Muscle layer of colon (tissue), 2 donors: Measurements from ENCODE around the gene EYA2.

ENCODE experiments used
- H3K27ac ChIP-seq: one replicate; pipeline ENCODE4 v1.7.0; 2013; ENCODE audit warnings: low read depth, mild to moderate bottlenecking, low read length, moderate library complexity
- H3K27me3 ChIP-seq, 2 donors: one replicate each; pipeline ENCODE4 v1.7.0; 2013; ENCODE audit warnings: low read length in 2 of 2, mild to moderate bottlenecking in 2 of 2; ENCODE audit not compliant: insufficient read depth in 2 of 2, control insufficient read depth in 1 of 2
- H3K36me3 ChIP-seq: one replicate; pipeline ENCODE4 v1.7.0; 2013; ENCODE audit warnings: mild to moderate bottlenecking, low read length; ENCODE audit not compliant: insufficient read depth
- H3K4me1 ChIP-seq: one replicate; pipeline ENCODE4 v1.7.0; 2013; ENCODE audit warnings: mild to moderate bottlenecking, low read length; ENCODE audit not compliant: insufficient read depth
- H3K4me3 ChIP-seq, 2 donors: one replicate each; pipeline ENCODE4 v1.7.0; 2013; ENCODE audit warnings: low read length in 2 of 2, low read depth in 1 of 2, mild to moderate bottlenecking in 1 of 2, moderate library complexity in 1 of 2
- H3K9ac ChIP-seq: one replicate; pipeline ENCODE4 v1.7.0; 2013; ENCODE audit warnings: low read length
- H3K9me3 ChIP-seq: one replicate; pipeline ENCODE4 v1.7.0; 2013; ENCODE audit warnings: mild to moderate bottlenecking, low read length
- donor health status: abdominal sarcoma.
- donor health status: Adenocarcinoma of cecum.

The EYA2 gene

DNA sequence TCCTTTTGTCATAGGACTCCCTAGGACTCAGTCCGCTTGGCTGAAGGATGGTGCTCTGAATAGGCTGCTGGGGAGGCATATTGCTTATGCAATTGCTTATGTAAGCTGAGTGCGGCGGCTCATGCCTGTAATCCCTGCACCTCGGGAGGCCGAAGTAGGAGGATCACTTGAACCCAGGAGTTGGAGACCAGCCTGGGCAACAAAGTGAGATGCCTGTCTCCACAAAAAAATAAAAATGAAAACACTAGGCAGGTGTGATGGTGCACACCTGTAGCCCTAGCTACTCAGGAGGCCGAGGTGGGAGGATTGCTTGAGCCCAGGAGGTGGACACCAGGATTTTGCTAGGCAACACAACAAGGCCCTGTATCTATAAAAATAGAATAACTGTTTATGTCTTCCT lies 81.3 kb downstream of the EYA2 start:
- Histone ChIP-seq H3K4me1 (no peaks in the 10 kb centered on the region), H3K9ac (no peak overlapping the region), H3K36me3 (no peaks in the 10 kb centered on the region), H3K9me3 (no peaks in the 10 kb centered on the region), H3K4me3 (no peak overlapping the region), H3K27me3 (no peaks in the 10 kb centered on the region), H3K27ac (no peak overlapping the region)

DNA sequence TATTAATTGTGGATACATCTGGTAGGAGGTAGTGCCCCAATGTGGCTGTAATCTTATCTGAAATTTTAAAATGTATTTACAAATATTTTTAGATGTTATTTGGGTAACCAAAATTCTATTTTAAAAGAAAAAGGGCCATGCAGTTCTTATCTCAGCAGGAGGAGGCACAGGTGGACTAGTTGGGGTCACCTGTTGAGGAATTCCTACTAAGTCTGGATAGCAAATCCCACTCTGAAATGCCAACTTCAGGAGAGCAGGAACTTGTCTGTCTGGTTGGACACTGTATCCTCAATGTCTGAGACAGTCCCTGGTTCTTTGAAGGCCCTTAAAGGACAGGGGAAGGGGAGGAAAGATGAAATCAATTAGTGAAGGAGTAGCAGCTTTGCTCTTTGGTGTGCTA lies 82.6 kb downstream of the EYA2 start:
- Histone ChIP-seq H3K9me3 (no peaks in the 10 kb centered on the region), H3K9ac (no peak overlapping the region), H3K27ac (no peak overlapping the region), H3K36me3 (no peaks in the 10 kb centered on the region), H3K27me3 (no peaks in the 10 kb centered on the region), H3K4me3 (no peak overlapping the region), H3K4me1 (no peaks in the 10 kb centered on the region)

DNA sequence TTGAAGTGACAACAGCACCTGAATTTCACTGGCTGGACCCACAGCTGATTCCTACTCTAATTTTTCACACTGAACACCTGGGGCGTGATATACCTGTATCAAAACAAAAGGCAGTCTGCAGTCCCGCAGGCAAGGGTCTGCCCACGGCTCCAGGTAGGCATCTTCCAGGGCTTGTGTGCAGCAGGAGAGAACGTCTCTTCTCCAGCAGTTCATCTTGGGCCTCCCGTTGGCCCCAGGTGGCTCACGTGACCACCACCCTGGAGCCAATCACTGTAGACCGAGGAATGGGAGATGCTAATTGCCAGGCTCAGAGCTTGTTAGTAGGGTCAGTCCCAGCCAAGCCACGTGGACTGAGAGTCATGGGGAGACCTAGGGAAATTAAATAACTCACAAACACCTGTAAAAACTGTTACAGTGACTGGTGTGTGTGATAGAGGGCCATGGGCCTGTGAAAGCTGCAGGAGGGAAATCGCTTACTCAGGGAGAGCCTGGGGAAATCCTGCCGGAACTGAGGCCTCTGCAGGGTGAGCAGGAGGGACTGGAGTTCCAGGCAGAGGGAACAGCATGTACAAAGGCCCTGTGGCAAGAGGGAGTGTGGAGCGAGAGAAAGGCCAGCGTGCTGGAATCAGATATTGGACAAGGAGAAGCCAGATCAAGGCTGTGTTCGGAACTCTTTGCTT lies 83.4 kb downstream of the EYA2 start:
- Histone ChIP-seq H3K4me1 (no peaks in the 10 kb centered on the region), H3K9ac (no peak overlapping the region), H3K9me3 (no peaks in the 10 kb centered on the region), H3K4me3 (no peak overlapping the region), H3K27ac (no peak overlapping the region), H3K27me3 (no peaks in the 10 kb centered on the region), H3K36me3 (no peaks in the 10 kb centered on the region)

DNA sequence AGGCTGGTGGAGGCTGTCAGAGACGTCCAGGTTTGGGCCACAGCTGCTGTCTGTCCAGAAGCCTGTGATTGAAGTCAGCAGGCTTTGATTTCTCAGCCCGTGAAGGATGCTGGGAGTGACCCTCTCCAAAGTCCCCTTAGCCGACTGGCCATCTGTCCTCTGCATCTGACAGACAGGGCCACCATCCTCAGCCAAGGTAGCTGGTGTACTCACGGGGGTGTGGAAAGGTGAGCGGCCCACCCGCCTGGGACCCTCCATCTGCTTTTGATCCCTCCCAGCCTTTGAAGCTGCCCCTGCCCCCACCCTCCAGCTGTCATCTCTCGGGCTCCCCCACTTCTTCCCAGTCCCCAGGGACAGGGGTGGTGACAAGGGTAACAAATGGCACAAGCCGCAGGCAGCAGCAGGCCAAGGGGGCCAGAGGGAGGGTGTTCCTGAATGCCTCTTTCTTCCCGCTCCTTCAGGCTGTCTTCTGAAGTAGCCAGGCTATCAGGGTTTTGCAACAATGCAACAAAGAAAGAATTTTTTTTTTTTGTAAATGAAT lies 84.4 kb downstream of the EYA2 start:
- no peak overlapping the region for H3K4me3 ChIP-seq
- no peak overlapping the region for H3K9ac ChIP-seq
- no peaks in the 10 kb centered on the region for H3K36me3 ChIP-seq
- H3K27ac ChIP-seq = no peak overlapping the region
- no peaks in the 10 kb centered on the region for H3K4me1 ChIP-seq
- no peaks in the 10 kb centered on the region for H3K27me3 ChIP-seq
- no peaks in the 10 kb centered on the region for H3K9me3 ChIP-seq

DNA sequence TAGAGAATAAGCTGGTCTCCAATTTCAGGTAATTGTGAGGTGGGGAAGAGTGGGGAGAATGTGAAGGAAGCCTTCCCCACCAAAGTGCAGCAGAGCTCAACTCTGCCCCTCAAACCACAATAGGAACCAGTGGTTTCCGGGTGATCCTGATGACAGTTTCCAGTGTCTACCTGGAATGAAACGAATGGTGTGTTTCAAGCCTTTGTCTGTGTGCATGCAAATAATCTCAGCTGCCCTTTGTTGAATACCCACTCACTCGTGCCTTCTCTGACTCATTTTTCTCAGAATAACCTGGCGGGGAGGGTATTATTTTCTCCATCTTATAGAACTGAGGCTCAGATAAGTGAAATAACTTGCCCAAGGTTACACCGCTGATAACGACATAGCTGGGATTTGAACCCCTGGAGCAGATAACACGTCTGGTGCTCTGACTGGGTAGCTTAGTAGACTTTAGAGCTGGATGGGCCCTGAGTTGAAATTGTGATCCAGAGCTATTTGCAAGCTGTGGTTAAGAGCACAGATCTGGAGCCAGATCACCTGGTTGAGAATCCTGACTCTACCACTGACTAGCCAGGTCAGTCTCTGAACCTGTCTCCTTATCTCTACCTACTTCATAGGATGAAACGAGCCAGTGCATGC lies 85.1 kb downstream of the EYA2 start:
- no peaks in the 10 kb centered on the region for H3K4me1 ChIP-seq
- H3K27ac ChIP-seq = no peak overlapping the region
- H3K27me3 ChIP-seq = no peaks in the 10 kb centered on the region
- no peaks in the 10 kb centered on the region for H3K36me3 ChIP-seq
- no peak overlapping the region for H3K4me3 ChIP-seq
- no peak overlapping the region for H3K9ac ChIP-seq
- no peaks in the 10 kb centered on the region for H3K9me3 ChIP-seq

DNA sequence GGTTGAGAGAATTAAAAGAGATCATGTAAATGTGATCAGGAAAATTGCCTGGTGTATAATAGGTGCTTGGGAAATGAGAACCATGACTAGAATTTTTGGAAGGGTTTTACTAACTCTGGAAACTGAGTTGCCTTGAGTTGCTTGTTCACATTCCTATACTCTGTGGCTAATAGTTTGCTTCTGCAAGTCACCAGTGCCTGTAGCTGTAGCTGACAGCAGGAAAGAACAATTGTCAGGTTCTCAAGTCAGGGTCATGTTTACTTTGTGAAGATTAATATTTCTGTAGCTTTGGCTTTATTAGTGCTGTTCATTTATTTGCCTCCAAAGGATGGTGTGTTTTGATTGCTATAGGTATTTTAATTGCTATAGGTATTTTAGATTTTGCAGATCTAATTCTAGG lies 86.5 kb downstream of the EYA2 start:
- Histone ChIP-seq H3K27ac (no peak overlapping the region), H3K4me3 (no peak overlapping the region), H3K4me1 (no peaks in the 10 kb centered on the region), H3K27me3 (no peaks in the 10 kb centered on the region), H3K9me3 (no peaks in the 10 kb centered on the region), H3K9ac (no peak overlapping the region), H3K36me3 (no peaks in the 10 kb centered on the region)

DNA sequence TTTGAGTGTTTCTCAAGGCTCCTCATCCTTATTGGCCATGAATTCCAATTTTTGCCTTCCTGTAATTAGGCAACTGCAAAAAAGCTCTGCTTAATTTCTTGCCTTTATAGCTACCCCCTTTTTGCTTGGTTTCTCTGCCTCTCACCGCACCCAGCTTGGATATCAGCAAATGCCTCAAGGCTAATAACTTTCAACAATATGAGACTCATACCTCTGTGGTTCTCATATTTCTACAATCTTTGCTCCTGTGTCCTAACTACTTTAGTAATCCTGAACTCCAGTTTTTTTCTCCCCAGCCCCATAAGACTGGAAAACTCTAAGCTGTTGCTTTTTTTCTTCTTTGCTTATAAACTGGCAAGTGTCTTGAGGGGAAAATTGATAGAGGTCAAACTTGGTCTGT lies 88.8 kb downstream of the EYA2 start:
- Histone ChIP-seq H3K27me3 (no peaks in the 10 kb centered on the region), H3K9ac (no peak overlapping the region), H3K4me1 (peaks cover 5% of the 10 kb centered on the region), H3K4me3 (no peak overlapping the region), H3K9me3 (no peaks in the 10 kb centered on the region), H3K27ac (no peak overlapping the region), H3K36me3 (no peaks in the 10 kb centered on the region)

DNA sequence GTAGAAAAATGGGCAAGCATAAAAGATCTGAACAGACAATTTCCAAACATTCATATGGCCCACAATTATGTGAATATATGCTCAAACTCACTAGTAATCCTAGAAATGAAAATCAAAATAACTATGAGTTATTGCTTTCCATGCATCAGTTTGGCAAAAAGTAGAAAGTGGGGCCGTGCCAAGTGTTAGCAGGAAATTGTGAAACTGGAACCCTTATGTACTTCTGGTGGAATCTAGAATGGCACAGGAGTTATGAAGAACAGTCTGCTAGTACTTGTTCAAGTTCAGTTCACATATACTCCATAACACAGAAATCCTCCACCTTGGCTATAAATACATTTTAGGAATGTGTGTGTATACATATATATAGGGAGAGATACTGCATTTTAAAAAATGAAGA lies 89.8 kb downstream of the EYA2 start:
- Histone ChIP-seq H3K27me3 (no peaks in the 10 kb centered on the region), H3K27ac (no peak overlapping the region), H3K9ac (no peak overlapping the region), H3K9me3 (no peaks in the 10 kb centered on the region), H3K36me3 (no peaks in the 10 kb centered on the region), H3K4me3 (no peak overlapping the region), H3K4me1 (peaks cover 5% of the 10 kb centered on the region)

DNA sequence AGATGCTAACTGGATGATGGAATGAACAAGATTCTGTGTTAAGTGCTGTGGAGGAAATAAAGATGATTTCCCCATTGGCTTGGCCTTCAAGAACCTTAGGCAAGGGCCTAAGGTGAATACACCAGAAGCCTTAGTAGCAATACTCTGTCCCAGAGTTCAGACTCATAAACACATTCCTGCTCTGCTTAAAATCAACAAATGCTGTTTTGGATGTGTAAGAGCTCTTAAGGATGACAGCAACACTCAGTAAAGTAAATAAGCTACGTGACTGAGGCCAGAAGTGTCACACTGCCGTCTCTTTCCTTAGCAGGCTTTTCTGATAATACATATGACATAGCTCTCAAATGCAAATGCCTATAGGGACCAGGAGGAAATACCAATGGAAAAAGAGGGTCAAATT lies 90.6 kb downstream of the EYA2 start:
- Histone ChIP-seq H3K27me3 (no peaks in the 10 kb centered on the region), H3K9me3 (no peaks in the 10 kb centered on the region), H3K36me3 (no peaks in the 10 kb centered on the region), H3K9ac (no peak overlapping the region), H3K27ac (no peak overlapping the region), H3K4me3 (no peak overlapping the region), H3K4me1 (peaks cover 10% of the 10 kb centered on the region)

DNA sequence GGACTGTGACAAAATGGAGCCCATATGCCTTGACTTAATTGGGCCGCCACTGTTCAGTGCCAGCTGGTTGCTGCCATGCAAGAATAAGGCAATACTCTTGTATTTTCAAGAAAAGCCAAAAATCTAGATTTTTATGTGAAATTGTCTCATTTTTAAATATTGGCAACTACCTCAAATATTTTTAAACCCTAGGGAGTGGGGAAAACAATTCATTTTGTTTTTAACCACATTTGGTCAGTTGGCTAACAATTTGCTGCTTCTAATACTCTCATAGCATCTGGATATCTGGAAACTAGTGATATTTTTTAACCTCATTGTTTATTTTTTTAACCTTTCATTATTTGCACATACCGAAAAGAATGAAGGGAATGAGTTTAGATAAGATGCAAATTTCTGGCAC lies 91.0 kb downstream of the EYA2 start:
- H3K27me3 ChIP-seq = no peaks in the 10 kb centered on the region
- H3K36me3 ChIP-seq = no peaks in the 10 kb centered on the region
- no peak overlapping the region for H3K27ac ChIP-seq

DNA sequence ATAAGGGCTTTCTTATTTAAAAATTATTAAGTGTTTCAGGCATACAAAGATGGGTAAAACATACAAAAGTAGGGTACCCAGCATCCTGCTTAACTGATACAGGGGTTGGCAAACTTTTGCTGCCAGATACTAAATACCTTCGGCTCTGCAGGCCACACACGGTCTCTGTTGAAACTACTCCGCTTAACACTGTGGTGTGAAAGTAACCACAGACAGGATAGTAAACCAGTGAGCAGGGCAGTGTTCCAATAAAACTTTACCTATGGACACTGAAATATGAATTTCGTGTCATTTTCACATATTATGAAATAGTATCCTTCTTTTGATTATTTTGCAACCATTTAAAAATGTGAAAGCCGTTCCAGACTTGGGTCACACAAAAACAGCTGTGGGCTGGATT lies 92.4 kb downstream of the EYA2 start:
- H3K9me3 ChIP-seq = no peaks in the 10 kb centered on the region
- no peaks in the 10 kb centered on the region for H3K27me3 ChIP-seq
- H3K4me3 ChIP-seq = no peak overlapping the region
- no peak overlapping the region for H3K9ac ChIP-seq
- H3K27ac ChIP-seq = no peak overlapping the region
- H3K36me3 ChIP-seq = no peaks in the 10 kb centered on the region
- peaks cover 19% of the 10 kb centered on the region for H3K4me1 ChIP-seq

More for the DNA sequence above, 91.0 kb downstream of the EYA2 start:
- no peak overlapping the region for H3K4me3 ChIP-seq
- H3K4me1 ChIP-seq = peaks cover 14% of the 10 kb centered on the region
- H3K9ac ChIP-seq = no peak overlapping the region
- no peaks in the 10 kb centered on the region for H3K9me3 ChIP-seq
